Upper lobe of left lung (tissue), 6 donors: ENCODE data around the gene CETP. TPM values are rescaled to one million over a fixed set of nuclear protein-coding genes. Genes with fewer than 3 reads are reported as not detected.
"Not testable (repeated sequence)": the region's sequence is repeated elsewhere in the genome, so short reads cannot be mapped to it uniquely, and the experiment has no call there.

Experiments used
- ATAC-seq, 2 donors: fragments of 200-7000 bp; cut with Tn5 transposase; one replicate each; pipeline ENCODE4 v1.9.1; 2022; ENCODE audit warnings: mild to moderate bottlenecking in 2 of 2, moderate library complexity in 2 of 2; ENCODE audit not compliant: low FRiP score in 2 of 2
- DNase-seq, 2 donors: peaks; one replicate each; pipeline ENCODE4 v3.0.0-alpha.2; 2019 to 2020
- H3K27ac ChIP-seq, 4 donors: fragments of 200-600 bp; sonication (generic); one replicate each; pipeline ENCODE4 v1.5.1; 2016 to 2019
- H3K27me3 ChIP-seq, 4 donors: fragments of 200-600 bp; sonication (generic); one replicate each; pipeline ENCODE4 v1.5.1; 2017 to 2019
- H3K36me3 ChIP-seq, 4 donors: fragments of 200-600 bp; sonication (generic); one replicate each; pipeline ENCODE4 v1.5.1; 2016 to 2019
- H3K4me1 ChIP-seq, 4 donors: fragments of 200-600 bp; sonication (generic); one replicate each; pipeline ENCODE4 v1.5.1; 2018 to 2019
- H3K4me3 ChIP-seq, 4 donors: fragments of 200-600 bp; sonication (generic); one replicate each; pipeline ENCODE4 v1.5.1; 2017 to 2019; ENCODE audit warnings: mild to moderate bottlenecking in 2 of 4, moderate library complexity in 1 of 4
- H3K9me3 ChIP-seq, 4 donors: fragments of 200-600 bp; sonication (generic); one replicate each; pipeline ENCODE4 v1.5.1; 2018 to 2019
- CTCF ChIP-seq, 6 experiments: fragments of 450-650 bp in 4 of 6; fragments of 200-600 bp in 2 of 6; sonication (generic) in 2 of 6; IDR thresholded peaks; one replicate each; pipeline ENCODE4 v1.5.1; 2016 to 2019; ENCODE audit warnings: antibody characterized with exemption in 6 of 6
- EP300 ChIP-seq, 4 donors: sonication (generic); formaldehyde crosslinking; IDR thresholded peaks; one replicate each; pipeline ENCODE4 v1.5.1; 2017; ENCODE audit warnings: antibody characterized with exemption in 4 of 4, control low read depth in 2 of 4
- POLR2A ChIP-seq, 4 donors: fragments of 450-650 bp; IDR thresholded peaks; one replicate each; pipeline ENCODE4 v1.5.1; 2016 to 2017; ENCODE audit warnings: antibody characterized with exemption in 4 of 4, mild to moderate bottlenecking in 2 of 4
- POLR2AphosphoS5 ChIP-seq, 2 donors: sonication (generic); formaldehyde crosslinking; IDR thresholded peaks; one replicate each; pipeline ENCODE4 v1.5.1; 2017; ENCODE audit warnings: antibody characterized with exemption in 2 of 2
- WGBS, 2 donors: methylation state at CpG; one replicate each; pipeline ENCODE4 v1.1.5; 2017 to 2018; 5-methylcytosine and 5-hydroxymethylcytosine counted together
- total RNA-seq, 6 donors: library from RNA; depleted of rRNA in 4 of 6; stranded (reverse); fragments of >200 nt in 4 of 6; gene quantifications; one replicate each; pipeline versions ENCODE4 v1.1.0 to v1.2.1, GENCODE V29; 2016 to 2021
- donor health status: DM: no; HTN: no; CAD: no; lungs with moderate emphysema.
- donor health status: DM: no; HTN: yes; CAD: no; lungs with severe emphysema.

CETP gene
- total RNA-seq, 6 donors from 2014 or later, result 0.29 to 1.5 (median 0.91) TPM; not detected in 1

DNA sequence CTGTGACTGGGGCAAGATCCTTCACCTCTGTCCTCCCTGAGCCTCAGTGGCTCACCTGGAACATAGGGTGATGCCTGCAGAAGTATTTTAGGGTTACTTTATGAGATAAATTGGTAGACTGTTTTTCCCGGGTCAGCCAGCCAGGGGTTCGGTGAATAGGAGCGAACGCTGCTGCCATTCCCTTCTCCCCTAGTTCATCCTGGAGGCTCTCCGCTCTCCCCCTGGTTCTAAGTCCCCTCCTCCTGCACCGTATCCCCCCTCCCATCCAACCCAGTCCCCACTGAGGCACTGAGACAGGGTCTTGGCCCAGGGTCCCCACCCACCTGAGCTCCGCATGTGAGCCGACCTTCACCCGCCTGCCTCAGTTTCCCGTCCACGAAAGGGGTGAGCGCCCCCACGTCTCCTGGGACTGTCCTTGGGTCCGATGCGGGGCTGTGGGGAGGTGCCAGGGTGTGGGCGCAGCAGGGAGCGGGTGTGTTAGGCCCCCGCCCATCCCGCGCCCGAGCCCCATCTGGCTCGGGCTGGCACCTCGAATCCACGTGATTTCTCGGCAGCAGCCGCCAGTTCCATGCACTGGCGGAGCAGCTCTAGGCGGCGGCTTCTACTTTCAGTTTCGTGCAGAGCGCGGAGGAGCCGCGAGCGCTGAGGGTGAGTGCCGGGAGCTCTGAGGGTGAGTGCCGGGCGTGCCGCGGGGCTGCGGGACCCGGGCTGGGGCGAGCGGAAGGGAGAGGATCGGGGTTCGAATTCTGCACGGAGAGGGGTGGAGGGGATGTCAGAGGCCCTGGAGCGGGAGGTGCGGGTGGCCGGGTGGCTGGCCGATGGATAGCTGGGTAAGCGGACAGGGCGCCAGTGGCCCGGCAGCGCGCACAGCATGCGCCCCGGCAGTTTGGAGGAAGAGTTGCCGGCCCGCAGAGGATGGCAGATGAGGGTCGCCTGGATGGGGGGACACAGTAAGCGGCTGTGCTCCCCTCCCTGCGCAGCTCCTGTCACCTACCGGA lies 27.5 kb downstream of the CETP start, which contains the start of gene NLRC5:
NLRC5 (plus strand) TSS at position 610 of the 998 bp plus-strand sequence. CDS start 31,156 bp downstream, outside the sequence.
- TF ChIP-seq EP300 (IDR thresholded peaks at IDR 0.05) (peak in 3 of 4 donors; percentile 10 to 86 (median 24)), POLR2AphosphoS5 (IDR thresholded peaks at IDR 0.05) (peak; percentile 90 to 95), POLR2A (IDR thresholded peaks at IDR 0.05) (peak; percentile 5 to 92 (median 74)), CTCF (IDR thresholded peaks at IDR 0.05) (peak in 3 of 6 experiments; percentile 6 to 19 (median 14))
- peak; percentile 92 to 93 for ATAC-seq
- Histone ChIP-seq H3K9me3 (no peaks in the 10 kb centered on the region), H3K36me3 (no peaks in the 10 kb centered on the region), H3K27ac (peak within 1 kb of the TSS; percentile 76 to 93 (median 91)), H3K27me3 (no peaks in the 10 kb centered on the region), H3K4me1 (peaks cover 31 to 67% (median 43%) of the 10 kb centered on the region in 4 donors), H3K4me3 (peak within 1 kb of the TSS; percentile 69 to 81 (median 74))
- 6 to 7% methylated on average over 37 to 42 of the region's 64 CpGs for WGBS, 2 donors
- peak; percentile 94 for DNase-seq

GRCh38 chr16:56989988-56990387 lies 28.2 kb downstream of the CETP start:
- no peaks in the 10 kb centered on the region for H3K27me3 ChIP-seq
- H3K9me3 ChIP-seq, result no peaks in the 10 kb centered on the region
- peaks cover 31 to 72% (median 46%) of the 10 kb centered on the region in 4 donors for H3K4me1 ChIP-seq
- 10 to 12% methylated on average over 7 of the region's 7 CpGs for WGBS, 2 donors
- H3K27ac ChIP-seq, result peak overlapping the region; percentile 76 to 93 (median 91)
- no peak for DNase-seq
- ATAC-seq, result no peak
- peak overlapping the region; percentile 69 to 81 (median 74) for H3K4me3 ChIP-seq
- TF ChIP-seq POLR2A (IDR thresholded peaks at IDR 0.05) (no peak), EP300 (IDR thresholded peaks at IDR 0.05) (no peak)
- no peaks in the 10 kb centered on the region for H3K36me3 ChIP-seq

DNA sequence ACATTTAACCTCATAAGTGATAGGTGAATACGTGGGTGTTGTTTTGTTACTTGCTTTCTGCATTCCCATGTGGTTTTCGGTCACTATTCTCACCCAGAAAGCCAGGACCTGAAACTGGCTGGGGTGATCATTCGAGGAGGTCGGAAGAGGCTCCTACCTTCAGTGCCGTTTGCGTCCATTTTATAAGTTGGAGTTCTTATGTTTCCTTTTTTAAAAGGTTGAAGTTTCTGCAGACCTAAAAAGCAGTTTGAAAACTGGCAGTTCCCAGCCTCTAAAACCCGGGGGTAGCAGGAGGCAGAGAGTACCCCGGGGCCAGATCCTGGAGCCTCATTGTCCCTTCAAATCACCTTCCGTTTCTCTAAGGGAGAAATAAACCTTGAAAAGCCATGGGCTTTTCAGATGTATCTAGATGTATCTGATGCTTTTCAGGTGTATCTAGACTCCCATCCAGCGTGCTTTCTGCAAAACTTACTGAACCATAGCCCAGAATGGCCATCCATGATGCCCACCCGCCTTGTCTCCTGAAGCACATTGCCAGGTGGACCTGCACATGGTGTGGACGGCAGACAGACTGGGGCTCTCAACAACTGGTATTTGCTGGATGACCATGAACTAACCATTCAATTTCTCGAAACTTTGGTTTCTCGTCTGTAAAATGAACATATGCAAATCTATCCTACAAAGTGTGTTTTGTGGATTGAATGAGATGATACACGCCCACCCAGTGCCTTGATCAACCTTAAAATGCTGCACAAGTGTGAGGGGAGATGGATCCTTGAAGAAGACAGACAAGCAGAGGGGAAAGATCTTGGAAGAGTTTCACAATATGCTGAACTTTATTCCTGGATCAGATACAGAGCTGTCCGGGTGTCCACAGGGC lies 28.9 kb downstream of the CETP start:
- DNase-seq, result no peak

GRCh38 chr16:56992431-56992830 lies 30.7 kb downstream of the CETP start:
- WGBS, 2 donors, result 71 to 80% methylated on average over 1 of the region's 1 CpG
- not testable (repeated sequence) for H3K9me3 ChIP-seq, H3K36me3 ChIP-seq, DNase-seq, H3K27me3 ChIP-seq, ATAC-seq
- Histone ChIP-seq H3K4me3 (peak overlapping the region in 2 of 4 donors; percentile 13 to 33), H3K27ac (peak overlapping the region; percentile 69 to 93 (median 91)), H3K4me1 (peaks cover 18 to 65% (median 35%) of the 10 kb centered on the region in 4 donors)

More for the DNA sequence above, 28.9 kb downstream of the CETP start:
- no peaks in the 10 kb centered on the region for H3K36me3 ChIP-seq
- H3K27me3 ChIP-seq, result no peaks in the 10 kb centered on the region
- no peaks in the 10 kb centered on the region for H3K9me3 ChIP-seq
- peak overlapping the region; percentile 76 to 93 (median 91) for H3K27ac ChIP-seq
- TF ChIP-seq EP300 (IDR thresholded peaks at IDR 0.05), result no peak
- no peak for TF ChIP-seq POLR2A (IDR thresholded peaks at IDR 0.05)
- no peak for TF ChIP-seq POLR2AphosphoS5 (IDR thresholded peaks at IDR 0.05)
- no peak for TF ChIP-seq CTCF (IDR thresholded peaks at IDR 0.05)
- H3K4me1 ChIP-seq, result peaks cover 26 to 72% (median 41%) of the 10 kb centered on the region in 4 donors
- peak overlapping the region; percentile 69 to 81 (median 74) for H3K4me3 ChIP-seq
- no peak for ATAC-seq
- WGBS, 2 donors, result 58 to 63% methylated on average over 16 of the region's 16 CpGs

DNA sequence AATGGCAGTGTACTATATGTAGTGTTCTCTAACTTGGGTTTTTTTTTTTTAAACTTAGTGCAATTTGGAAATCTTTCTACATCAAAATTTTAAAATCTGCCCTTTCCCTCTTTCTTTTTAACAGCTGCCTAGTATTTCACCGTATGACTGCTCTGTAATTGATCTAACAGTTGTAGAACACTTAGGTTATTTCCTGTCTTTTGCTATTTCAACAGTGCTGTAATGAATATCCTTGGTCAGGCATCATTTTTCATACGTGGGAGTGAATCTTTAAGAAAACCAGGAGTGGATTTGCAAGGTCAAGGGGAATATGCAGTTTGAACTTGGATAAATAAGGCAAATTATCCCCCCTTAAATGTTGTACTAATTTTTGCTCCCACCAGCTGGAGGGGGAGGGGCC lies 31.5 kb downstream of the CETP start:
- H3K36me3 ChIP-seq, result peaks cover 0 to 2% (median 0%) of the 10 kb centered on the region in 4 donors
- no peaks in the 10 kb centered on the region for H3K9me3 ChIP-seq
- DNase-seq, result no peak
- peaks cover 18 to 62% (median 29%) of the 10 kb centered on the region in 4 donors for H3K4me1 ChIP-seq
- TF ChIP-seq POLR2AphosphoS5 (IDR thresholded peaks at IDR 0.05) (no peak), CTCF (IDR thresholded peaks at IDR 0.05) (no peak), POLR2A (IDR thresholded peaks at IDR 0.05) (no peak), EP300 (IDR thresholded peaks at IDR 0.05) (no peak)
- no peak for ATAC-seq
- WGBS, 2 donors, result 30 to 43% methylated on average over 2 of the region's 2 CpGs
- peak overlapping the region in 2 of 4 donors; percentile 14 to 38 for H3K27ac ChIP-seq
- no peaks in the 10 kb centered on the region for H3K27me3 ChIP-seq
- no peak overlapping the region for H3K4me3 ChIP-seq
